ENCODE data around the gene VWCE.
A peak's percentile ranks its signal among the peaks of the same experiment; 100 is the strongest.
"Not testable (repeated sequence)": the region's sequence is repeated elsewhere in the genome, so short reads cannot be mapped to it uniquely, and the experiment has no call there.

VWCE gene

GRCh38 chr11:61264371-61264770, 30.7 kb downstream of the VWCE start:
- Mint-ChIP-seq H3K27me3 (ENCODE audit: low read depth) (no peaks in the 10 kb centered on the region), H3K27ac (no peak overlapping the region), H3K4me1 (ENCODE audit: low read depth) (peaks cover 2% of the 10 kb centered on the region), H3K36me3 (ENCODE audit: low read depth) (peaks cover 2% of the 10 kb centered on the region), H3K9me3 (no peaks in the 10 kb centered on the region), H3K4me3 (no peak overlapping the region)

DNA sequence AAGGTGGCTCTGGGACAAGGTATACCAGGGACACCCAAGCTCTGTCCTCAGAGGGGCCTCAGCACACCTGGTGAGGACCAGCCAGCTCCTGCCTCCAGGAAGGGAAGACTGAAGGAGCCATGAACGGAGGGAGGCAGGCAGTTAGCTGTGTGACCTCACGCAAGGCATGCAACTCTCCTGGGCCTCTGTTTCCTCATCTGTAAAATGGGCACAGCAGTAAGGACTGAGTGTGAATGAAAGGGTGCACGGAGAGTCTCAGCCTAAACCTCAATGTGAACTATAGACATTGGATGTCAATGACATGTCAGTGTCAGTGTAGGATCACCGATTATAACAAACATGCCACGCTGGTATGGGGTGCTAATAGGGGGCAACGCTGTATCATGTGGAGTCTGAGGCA, 35.8 kb downstream of the VWCE start:
- Mint-ChIP-seq H3K36me3 (ENCODE audit: low read depth) (no peaks in the 10 kb centered on the region), H3K4me3 (no peak overlapping the region), H3K4me1 (ENCODE audit: low read depth) (no peaks in the 10 kb centered on the region), H3K27ac (no peak overlapping the region), H3K9me3 (no peaks in the 10 kb centered on the region), H3K27me3 (ENCODE audit: low read depth) (no peaks in the 10 kb centered on the region)

DNA sequence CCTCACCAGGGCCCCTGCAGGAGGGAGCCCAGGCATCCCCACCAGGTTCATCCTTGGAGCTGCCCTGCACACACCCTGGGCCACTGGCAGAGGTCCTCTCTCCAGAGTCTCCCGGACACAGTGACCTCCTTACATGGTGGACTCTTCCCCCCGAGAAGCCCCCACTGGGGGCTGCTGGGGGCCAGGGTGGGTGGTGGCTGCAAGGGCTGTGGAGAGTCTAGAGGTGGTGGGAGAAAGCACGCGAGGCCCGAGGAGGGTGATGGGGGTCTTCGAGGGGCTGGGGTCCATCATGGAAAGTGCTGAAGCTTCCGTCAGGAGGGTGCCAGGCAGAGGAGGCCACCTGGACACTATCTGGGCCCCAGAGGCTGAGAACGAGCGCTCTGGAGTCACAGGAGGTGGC, 36.6 kb downstream of the VWCE start:
- Mint-ChIP-seq H3K27me3 (ENCODE audit: low read depth) (no peaks in the 10 kb centered on the region), H3K4me3 (no peak overlapping the region), H3K27ac (no peak overlapping the region), H3K36me3 (ENCODE audit: low read depth) (no peaks in the 10 kb centered on the region), H3K4me1 (ENCODE audit: low read depth) (no peaks in the 10 kb centered on the region), H3K9me3 (no peaks in the 10 kb centered on the region)

DNA sequence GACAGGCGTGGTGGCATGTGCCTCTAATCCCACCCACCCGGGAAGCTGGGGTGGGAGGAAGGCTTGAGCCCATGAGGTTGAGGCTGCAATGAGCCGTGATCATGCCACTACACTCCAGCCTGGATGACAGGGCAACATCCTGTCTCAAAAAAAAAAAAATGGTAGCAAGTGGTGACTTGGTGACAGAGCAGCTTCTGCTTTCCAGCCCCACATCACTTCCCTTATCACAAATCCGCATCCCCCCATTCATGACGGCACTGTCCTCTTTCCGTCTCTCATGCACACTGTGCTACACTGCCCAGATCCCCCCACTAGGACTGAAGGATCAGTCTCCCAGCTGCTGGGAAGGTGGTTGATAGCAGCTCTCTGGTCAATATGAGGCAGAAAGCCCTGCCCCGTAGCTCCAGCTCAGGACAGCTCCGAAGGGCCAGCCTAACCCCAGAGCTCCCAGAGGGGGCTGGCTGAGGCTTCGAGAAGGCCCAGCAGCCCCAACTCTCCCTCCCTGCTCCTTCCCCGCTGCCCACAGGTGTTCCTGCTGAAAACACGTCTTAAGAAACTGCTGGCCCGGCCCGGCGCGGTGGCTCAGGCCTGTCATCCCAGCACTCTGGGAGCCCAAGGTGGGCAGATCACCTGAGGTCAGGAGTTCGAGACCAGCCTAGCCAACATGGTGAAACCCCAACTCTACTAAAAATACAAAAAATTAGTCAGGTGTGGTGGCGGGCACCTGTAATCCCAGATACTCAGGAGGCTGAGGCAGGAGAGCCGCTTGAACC, 38.2 kb downstream of the VWCE start:
- H3K27ac Mint-ChIP-seq = no peak overlapping the region
- H3K9me3 Mint-ChIP-seq = no peaks in the 10 kb centered on the region
- no peaks in the 10 kb centered on the region for H3K36me3 Mint-ChIP-seq (ENCODE audit: low read depth)
- no peaks in the 10 kb centered on the region for H3K4me1 Mint-ChIP-seq (ENCODE audit: low read depth)
- H3K4me3 Mint-ChIP-seq = no peak overlapping the region
- H3K27me3 Mint-ChIP-seq (ENCODE audit: low read depth) = no peaks in the 10 kb centered on the region

DNA sequence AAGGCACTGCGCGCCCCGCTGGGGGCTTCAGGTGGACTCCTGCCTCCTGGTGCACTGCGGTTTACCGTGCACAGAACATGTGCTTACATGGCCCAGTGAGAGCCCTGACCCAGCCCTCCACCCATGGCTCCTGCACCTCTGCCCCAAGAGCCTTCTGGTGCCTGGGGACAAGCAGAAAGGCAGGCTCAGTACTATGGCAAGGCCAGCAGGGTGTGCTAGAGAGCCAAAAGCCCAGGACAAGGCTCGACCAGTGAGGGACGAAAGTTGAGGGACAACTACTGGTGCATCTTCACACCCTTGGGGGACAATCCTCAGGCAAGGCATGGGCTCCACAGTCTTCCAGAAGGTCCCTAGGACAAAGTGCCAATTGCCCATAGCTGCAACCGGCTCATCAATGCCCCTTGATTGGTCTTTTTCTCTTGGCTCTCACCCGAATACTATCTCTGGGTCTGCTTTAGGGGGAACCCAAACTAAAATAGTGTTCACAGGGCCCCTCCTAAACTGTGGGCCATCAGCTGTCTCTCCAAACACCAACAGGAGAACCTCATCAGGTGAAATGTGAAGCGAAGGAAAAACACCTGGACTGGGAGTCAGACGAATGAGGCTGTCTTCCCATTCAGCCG, 40.6 kb downstream of the VWCE start:
- no peak overlapping the region for H3K27ac Mint-ChIP-seq
- H3K9me3 Mint-ChIP-seq = no peaks in the 10 kb centered on the region
- H3K4me3 Mint-ChIP-seq = no peak overlapping the region
- H3K27me3 Mint-ChIP-seq (ENCODE audit: low read depth) = no peaks in the 10 kb centered on the region
- H3K4me1 Mint-ChIP-seq (ENCODE audit: low read depth) = no peaks in the 10 kb centered on the region
- no peaks in the 10 kb centered on the region for H3K36me3 Mint-ChIP-seq (ENCODE audit: low read depth)

DNA sequence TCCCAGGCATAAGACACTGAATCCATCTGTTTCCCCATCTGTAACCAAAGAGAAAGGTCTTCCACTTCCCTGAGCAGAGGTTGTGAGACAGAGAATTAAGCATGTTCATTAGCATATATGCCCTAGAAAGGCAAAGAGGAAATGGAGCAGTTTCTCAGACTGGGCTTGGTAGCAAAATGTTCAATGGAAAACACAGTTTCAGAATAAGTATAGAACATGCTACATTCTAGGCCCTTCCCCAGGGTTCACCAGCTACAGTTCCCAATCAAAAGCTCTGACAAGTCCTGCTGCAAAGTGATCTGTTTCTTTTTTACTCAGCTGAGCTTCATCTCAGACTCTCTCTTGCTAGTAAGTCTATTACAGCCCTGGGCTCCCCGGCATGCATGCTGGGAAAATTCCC, 42.8 kb downstream of the VWCE start:
- not testable (repeated sequence) for H3K9me3 Mint-ChIP-seq; H3K4me3 Mint-ChIP-seq; H3K36me3 Mint-ChIP-seq (ENCODE audit: low read depth); H3K4me1 Mint-ChIP-seq (ENCODE audit: low read depth); H3K27me3 Mint-ChIP-seq (ENCODE audit: low read depth); H3K27ac Mint-ChIP-seq

DNA sequence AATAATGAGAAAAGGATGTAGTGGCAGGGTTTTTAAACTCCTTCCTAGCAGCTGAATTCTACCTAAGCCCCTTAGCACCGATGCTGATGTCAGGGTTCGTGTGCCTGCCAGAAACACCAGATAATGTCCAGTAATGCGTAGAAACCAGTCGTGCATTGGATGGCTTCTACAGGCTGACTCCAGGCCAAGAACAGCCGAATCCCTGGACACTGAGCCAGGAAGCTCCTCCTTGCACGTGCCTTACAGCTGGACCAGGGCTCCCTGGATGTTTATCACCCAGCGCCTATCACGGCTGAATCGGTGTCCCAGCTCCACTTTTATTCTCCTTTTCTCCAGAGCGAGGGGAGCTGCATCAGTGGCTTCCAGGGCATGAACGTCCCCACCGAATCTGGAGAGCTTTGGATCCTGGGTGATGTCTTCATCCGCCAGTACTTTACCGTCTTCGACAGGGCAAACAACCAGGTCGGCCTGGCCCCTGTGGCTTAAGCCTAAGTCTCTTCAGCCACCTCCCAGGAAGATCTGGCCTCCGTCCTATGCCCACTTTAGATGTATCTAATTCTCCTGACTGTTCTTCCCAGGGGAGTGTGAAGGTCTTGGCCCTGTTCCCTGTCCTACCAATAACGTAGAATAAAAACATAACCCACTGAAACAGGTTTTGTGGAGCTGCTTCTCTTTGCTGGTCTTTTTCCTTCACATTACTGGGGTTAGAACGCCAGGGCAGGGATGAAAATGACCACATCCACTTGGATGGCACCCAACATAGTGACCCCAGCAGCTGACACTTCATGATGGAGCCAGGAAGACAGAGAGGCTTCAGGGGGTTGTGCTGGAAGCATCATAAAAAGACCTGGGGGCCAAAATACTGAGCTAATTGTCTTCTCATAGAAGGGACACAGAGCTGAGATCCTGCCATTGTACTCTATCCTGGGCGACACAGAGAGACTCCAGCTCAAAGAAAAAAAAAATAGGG, 44.0 kb downstream of the VWCE start:
- not testable (repeated sequence) for H3K9me3 Mint-ChIP-seq

DNA sequence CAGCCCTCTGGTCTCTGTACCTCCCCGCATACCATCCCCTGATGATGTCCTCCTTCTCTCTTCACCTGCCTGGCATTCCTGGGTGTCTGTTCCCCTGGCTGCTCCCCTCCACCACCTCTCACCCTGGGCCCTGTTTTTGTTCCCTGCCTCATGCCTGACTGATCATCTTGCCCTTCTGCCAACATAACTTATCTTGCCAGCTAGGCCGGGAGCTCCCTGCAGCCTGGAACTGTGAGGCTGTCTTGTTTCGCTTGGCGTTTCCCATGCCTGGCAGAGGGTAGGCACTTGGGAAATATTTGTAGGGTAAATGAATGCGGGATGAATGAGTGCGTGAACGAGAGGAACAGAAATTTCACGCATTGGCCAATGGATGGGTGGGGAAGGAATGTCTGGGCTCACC, 45.9 kb downstream of the VWCE start:
- not testable (repeated sequence) for H3K4me3 Mint-ChIP-seq; H3K36me3 Mint-ChIP-seq (ENCODE audit: low read depth); H3K27ac Mint-ChIP-seq; H3K9me3 Mint-ChIP-seq; H3K4me1 Mint-ChIP-seq (ENCODE audit: low read depth); H3K27me3 Mint-ChIP-seq (ENCODE audit: low read depth)

More for the DNA sequence above, 44.0 kb downstream of the VWCE start:
- H3K27me3 Mint-ChIP-seq (ENCODE audit: low read depth); H3K4me3 Mint-ChIP-seq; H3K4me1 Mint-ChIP-seq (ENCODE audit: low read depth); H3K36me3 Mint-ChIP-seq (ENCODE audit: low read depth): not testable (repeated sequence)
- peak overlapping the region; percentile 15 for H3K27ac Mint-ChIP-seq

DNA sequence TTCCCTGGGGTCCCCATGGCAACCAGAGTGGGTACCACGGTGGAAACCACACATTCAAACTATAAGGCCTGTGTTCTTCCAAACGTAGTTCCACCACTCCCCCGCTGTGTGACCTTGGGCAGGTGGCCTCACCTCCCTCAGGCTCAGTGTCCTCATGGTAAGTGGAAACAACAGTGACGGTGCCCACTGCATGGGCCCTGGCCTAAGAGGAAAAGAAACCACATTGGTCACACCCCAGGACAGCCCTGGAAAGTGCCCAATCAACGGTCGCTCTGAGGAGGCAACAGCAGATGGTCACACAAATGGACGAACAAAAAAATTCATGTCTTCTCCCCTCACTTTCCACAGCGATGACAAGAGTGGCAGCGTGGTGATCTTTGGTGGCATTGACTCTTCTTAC, 47.0 kb downstream of the VWCE start:
- not testable (repeated sequence) for H3K27me3 Mint-ChIP-seq (ENCODE audit: low read depth); H3K36me3 Mint-ChIP-seq (ENCODE audit: low read depth); H3K27ac Mint-ChIP-seq; H3K9me3 Mint-ChIP-seq; H3K4me3 Mint-ChIP-seq; H3K4me1 Mint-ChIP-seq (ENCODE audit: low read depth)

DNA sequence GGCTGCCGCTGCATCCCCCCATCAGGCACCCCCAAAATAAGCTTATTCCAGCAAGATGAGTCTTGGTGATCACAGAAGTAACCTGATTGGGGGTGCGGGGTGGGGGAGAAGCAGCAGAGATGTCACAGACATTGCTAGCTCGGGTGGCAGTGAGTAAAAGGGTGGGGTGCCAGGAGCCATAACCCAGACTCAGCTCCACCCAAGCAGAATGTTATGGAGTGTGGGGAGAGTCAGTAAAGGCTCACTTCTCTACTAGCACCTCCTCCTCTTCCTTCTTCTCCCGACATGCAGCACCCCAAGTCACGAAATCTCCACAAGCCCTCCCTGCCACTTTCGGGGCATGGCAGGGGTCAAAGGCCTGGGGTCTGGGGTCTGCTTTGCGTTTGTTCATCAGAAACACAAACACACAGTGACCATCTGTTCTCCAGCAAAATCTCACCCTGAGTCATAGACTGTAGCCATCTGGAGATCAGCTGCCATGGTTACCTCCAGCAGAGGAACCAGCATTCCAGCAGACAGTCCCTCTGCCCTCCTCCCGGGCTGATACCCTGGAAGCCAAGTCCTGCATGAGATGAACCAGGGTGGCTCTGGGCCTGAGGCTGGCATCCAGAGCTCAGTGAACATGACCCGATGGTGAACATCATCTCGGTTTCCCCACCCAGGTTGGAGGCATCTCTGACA, 49.7 kb downstream of the VWCE start:
- H3K4me1 Mint-ChIP-seq (ENCODE audit: low read depth); H3K27ac Mint-ChIP-seq; H3K4me3 Mint-ChIP-seq; H3K36me3 Mint-ChIP-seq (ENCODE audit: low read depth); H3K27me3 Mint-ChIP-seq (ENCODE audit: low read depth); H3K9me3 Mint-ChIP-seq: not testable (repeated sequence)

GRCh38 chr11:61241526-61241925, 53.6 kb downstream of the VWCE start:
- not testable (repeated sequence) for H3K27ac Mint-ChIP-seq; H3K27me3 Mint-ChIP-seq (ENCODE audit: low read depth); H3K4me3 Mint-ChIP-seq; H3K9me3 Mint-ChIP-seq; H3K36me3 Mint-ChIP-seq (ENCODE audit: low read depth); H3K4me1 Mint-ChIP-seq (ENCODE audit: low read depth)

- H3K36me3 Mint-ChIP-seq (ENCODE audit: low read depth); H3K9me3 Mint-ChIP-seq; H3K27me3 Mint-ChIP-seq (ENCODE audit: low read depth); H3K4me3 Mint-ChIP-seq; H3K4me1 Mint-ChIP-seq (ENCODE audit: low read depth); H3K27ac Mint-ChIP-seq: not testable (repeated sequence)
These were observed 54.2 kb downstream of the VWCE start, which contains the start of gene PGA5 for GRCh38 chr11:61240875-61241274. Gene PGA5, plus strand, starts transcription at chr11:61241175. Its CDS starts 52 bp downstream, at chr11:61241227.

GRCh38 chr11:61240288-61240687, 54.8 kb downstream of the VWCE start:
- not testable (repeated sequence) for H3K9me3 Mint-ChIP-seq; H3K27me3 Mint-ChIP-seq (ENCODE audit: low read depth); H3K4me1 Mint-ChIP-seq (ENCODE audit: low read depth); H3K36me3 Mint-ChIP-seq (ENCODE audit: low read depth); H3K4me3 Mint-ChIP-seq; H3K27ac Mint-ChIP-seq

DNA sequence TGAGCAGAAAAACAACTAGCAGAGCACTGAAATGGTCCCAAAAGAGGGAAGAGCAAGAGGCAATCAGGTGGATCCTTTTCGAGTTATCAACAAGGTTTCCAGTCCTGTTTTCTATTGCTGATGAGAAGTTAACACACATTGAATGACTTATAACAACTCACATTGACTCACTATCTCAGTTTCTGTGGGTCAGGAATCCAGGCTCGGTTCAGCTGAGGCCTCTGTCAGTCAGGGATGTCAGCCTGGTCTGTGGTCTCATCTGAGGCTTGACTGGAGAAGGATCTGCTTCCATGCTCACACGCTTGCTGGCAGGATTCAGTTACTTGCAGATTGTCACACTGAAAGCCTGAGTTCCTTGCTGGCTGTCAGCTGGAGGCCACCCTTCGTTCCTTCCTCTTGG, 58.0 kb downstream of the VWCE start:
- not testable (repeated sequence) for H3K9me3 Mint-ChIP-seq; H3K36me3 Mint-ChIP-seq (ENCODE audit: low read depth); H3K27me3 Mint-ChIP-seq (ENCODE audit: low read depth); H3K27ac Mint-ChIP-seq; H3K4me1 Mint-ChIP-seq (ENCODE audit: low read depth); H3K4me3 Mint-ChIP-seq

Data from T-helper 1 cell treated with Interleukin-12 subunit alpha and Interleukin-12 subunit beta and Interleukin-4 antibody, amounts not matched to agents 30 μg/mL and 1 μg/mL, for 36 hours (primary cell).